GM18907 (cell line): Measurements from ENCODE around the gene GPC1.

ENCODE experiments used
- ATAC-seq: cut with Tn5 transposase; IDR thresholded peaks from one replicate; pipeline ENCODE4 v1.9.1; 2021; ENCODE audit warnings: mild to moderate bottlenecking, moderate library complexity; ENCODE audit not compliant: unreplicated experiment

GPC1 gene

DNA sequence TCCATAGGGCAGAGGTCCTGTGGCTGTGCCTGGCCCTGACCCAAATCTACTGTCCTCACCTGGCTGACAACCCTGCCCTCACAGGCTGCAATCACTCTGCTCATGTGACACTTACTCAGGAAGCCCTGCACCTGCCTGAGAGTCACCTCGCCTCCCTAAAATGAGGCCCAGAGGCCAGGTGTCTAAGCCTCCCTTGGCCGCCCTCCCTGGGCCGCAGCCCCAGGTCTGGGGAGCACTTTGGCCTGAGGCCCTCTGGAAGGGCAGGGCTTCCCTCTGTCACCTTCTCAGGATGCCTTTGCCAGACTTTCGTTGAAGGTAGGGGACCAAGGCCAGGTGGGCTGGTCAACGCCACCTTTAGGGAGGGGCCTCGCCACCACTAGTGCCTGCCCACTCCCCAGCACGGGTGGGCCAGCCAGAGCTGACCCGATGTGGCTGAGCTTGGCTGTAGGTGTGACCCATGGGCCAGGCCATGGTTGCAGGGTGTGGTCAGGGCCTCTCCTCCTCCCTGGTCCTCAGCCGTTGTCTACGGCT, 6.1 kb upstream of the GPC1 start:
- no peak for ATAC-seq

DNA sequence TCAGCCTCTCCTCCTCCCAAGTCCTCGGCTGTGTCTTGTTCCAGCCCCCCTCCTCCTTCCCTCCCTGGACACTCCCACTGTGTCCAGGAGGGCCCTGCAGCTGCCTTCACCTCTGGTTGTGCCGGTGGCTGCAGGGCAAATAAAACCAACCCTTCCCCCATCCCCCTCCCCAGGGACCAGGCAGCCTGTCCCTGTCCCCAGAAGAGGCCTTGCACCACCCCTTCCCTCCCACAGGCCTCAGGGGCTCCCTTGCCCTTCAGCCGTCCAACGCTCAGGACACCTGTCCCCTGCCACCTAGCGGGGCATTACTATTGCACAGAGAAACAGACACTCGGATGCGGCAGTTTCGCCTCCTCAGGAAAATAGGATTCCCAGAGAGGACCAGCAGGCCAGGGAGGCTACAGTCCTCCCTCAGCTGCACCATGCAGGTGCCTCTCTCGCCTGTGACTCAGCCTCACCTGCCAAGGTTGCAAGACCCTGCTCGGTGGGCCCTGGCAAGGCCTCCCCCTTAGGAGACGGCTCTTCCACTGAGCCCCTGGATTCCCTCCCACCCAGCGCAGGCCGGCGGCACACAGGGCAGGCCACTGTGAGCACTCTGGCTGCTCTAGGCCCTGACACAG, 5.5 kb upstream of the GPC1 start:
- ATAC-seq: no peak

DNA sequence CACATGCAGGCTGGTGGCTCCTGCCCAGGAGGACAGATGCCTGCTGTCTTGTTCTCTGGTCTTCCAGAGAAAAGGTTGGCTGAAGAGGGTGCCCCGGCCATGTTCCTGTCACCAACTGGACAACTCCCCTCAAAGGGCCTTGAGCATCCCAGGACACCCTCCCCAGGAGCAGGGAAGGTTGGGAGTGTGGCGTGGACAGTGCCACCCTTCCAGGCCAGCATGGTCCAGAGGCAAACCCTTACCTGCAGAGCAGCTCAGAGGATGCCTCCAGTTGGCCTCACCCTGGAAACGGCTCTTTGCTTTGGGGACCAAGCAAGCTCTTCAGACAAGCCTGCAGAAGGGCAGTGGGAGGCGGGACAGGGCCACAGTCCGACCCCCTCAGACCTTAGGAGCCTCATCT, 4.9 kb upstream of the GPC1 start:
- ATAC-seq: no peak

DNA sequence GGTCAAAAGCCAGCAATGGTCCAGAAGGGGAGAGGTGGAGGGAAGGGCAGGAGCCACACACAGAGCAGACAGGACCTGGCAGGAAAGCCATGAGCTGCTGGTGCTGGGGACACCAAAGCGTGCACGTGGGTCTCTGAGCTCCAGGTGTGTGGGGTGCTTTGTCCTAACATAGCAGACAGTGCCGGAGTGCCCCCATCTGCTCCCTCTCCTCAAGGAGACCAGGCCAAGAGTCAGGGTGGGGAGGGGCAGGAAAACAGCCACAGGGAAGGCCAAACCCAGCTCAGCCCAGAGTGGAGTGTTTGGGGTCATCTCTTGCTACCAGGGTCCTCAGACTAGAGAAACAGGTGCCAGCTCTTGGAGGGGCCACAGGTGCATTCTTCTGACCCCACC, 4.2 kb upstream of the GPC1 start:
- no peak for ATAC-seq

DNA sequence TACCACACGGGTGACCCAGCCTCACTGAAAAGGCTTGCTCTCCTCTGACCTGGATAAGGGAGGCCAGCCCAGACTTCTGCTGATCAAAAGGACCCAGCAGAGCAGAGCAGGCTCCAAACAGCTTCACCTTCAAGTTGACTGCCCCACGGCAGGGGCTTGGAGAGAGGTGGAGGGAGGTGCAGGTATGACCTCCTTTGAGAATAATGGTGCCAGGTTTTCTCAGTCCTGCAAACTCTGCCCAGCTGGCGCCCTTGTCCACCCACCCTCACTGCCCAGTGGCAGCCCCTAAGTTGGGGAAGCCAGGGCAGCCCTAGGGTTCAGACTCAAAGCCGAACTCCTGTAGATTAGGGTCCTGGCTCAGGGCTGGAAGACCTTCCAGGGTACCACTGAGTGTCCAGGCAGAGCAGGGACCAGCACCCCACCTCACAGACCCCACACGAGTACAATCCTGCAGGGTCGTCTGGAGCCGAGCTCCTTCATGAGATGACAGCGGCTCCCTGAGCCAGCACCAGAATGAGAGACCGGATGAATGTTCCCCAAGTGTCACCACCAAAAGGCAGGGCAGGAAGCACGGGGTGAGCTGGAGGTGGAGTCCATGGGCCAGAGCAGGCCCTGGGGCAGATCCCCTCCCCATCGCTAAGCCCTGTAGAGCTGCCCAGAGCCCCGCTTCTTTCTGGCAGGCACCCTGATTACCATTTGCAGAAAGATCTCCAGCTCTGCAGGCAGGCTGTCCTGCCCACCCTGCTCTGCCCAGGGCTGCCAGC, 3.6 kb upstream of the GPC1 start:
- no peak for ATAC-seq

DNA sequence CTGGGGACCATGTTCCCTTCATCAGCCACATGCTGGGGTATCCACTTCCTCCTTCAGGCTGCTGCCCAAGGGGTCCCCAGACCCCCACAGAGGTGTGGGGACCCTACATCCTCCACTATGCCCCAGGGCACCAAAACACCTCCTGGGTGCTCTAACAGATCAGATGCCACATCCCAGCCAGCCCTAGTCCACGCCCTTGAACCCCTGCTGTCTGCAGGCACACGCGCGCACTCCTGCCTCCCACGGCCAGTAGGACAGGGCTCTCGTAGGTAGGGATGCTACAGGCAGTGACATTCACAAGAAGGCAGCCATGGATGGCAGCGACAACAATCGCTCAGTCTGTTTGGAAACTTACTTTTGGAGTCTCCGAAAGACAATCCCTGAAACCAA, 3.0 kb upstream of the GPC1 start:
- no peak for ATAC-seq

DNA sequence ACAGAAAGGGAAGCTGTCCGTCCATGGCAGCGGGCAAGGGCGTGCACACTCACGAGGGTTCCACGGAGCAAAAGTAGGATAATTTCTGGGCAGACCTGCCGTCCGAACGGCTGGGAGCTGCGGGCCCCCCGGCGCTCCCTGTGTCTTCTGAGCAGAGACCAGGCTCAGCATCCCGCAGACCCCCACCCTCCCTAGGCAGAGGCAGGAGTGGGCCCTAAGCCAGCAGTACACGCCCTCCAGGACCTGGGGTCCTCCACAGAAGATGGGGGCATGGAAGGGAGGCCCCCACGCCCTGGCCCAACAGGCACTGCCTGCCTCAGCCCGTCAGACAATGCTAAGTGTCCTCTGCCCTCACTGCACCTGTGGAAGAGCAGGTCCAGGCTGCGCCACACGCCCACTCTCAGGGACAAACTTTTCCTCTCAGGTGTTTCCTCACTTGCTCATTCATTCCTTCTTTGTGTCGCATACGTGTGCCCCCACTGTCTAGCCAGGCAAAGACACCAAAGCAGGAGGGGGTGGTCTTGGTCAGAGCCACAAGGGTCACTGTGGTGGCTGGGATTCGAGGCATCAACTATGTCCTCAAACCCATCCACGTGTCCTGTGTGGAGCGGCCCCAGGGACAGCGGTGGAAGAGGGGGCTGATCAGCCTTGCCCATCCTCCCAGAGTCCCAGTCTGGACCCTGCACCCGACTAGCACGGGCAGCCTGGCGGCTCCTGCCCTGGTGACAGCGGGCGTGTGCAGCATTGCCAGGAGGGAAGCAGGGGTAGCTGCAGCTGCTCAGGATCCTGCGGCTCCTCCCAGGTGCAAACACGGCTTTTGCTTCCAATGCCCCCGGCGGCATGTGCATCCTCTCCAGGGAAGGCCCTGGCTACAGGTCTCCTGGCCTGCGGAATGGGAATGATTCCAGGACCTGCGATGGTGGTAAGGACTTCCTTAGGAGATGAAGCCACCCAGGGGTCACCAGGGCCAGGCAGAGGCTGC, 2.4 kb upstream of the GPC1 start:
- ATAC-seq: no peak

DNA sequence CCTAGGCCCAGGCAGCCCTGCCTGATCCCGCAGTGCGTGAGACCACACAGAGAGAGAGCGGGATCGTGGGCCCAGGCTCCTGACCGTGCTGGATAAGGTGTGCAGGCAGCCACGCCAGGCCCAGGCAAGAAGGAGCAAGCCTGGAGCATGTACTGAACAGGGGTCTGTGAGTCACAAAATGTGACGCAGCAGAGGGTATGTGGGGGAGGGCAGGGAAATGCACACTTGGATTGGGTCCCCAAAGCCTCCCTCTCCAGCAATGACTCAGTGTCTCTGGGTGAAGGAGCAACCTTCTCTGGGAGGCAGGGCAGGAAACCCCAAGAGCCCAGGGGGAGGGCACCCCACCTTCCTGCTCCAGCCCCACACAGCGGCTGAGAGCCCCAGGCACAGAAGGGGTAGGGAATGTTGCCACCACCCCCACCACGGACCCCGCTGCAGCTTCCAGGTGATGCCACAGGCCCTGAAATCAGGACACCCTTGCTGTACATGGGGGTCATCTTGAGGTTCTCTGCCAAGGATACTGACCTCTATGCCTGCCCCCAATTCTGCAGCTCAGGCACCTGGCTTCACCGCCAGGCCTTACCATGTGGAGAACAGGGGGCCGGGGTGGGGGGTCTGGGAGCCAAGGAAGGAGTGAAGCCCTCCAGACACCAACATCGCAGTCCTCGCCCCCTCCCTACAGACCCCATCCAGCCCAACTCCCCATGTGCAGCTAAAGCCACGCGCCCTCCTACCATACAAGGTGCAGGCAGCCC, 1.3 kb upstream of the GPC1 start:
- no peak for ATAC-seq

DNA sequence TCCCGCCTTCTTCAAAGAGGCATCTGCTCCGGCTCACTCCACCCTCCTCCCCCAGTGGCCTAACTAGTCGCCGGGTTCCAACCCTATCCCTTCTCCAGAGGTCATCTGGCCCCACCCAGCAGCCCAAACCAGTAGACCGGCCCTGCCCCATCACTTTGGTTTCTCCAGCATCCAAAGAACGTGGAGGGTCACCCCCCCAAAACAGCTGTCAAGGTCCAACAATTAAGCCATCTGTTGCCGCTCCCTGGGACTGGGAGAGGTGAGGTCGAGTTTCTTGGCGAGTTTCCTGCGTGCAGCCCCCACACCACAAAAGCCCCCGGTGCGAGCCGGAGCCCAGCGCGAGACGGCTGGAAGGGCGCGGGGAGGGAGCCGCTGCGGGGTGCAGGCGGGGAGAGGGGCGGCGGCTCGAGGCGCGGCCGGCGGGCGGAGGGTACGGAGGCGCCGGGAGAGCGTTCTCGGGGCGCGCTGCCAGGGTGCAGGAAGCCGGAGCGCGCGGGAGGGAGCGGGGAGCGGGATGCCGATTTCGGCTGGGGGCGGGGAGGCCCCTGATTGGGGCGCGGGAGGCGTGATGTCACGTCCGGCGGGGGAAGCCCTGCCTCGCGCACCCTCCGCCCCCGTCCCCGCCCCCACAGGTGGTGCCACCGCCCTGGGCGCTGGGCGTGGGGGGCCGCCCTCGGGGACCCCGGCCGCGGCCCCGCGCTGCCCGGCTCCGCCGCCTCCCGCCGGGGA, 571 bp upstream of the GPC1 start:
- peak; percentile 50 for ATAC-seq

DNA sequence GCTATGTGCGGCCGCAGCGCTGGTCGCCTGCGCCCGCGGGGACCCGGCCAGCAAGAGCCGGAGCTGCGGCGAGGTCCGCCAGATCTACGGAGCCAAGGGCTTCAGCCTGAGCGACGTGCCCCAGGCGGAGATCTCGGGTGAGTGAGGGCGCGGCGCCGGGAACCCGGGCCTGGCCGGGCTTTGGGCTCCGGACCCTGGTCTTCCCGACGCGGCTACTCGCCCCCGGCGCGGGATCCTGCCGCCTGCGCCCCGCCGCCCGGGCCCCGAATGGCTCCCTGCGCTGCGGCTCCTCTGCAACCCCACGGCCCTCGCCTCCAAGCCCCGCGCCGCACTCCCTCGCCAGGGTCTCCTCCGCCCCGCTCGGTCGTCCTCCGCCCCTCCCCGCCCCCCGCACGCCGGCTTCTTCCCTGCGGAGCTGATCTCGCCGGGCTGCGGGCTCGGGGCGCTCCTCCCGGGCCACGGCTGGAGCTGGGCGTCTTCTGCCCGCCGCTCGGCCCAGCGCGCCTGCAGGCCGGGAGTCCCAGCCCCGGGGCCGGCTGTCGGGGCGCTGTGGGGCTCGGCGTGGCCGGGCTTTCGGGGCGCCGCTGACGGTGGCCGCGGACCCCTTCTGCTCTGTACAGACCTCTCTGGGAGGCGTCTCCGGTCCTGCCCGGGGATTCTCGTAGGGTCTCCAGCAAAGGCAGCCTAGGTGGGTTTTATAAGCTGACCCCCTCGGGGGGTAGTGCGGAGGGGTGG, 652 bp downstream of the GPC1 start:
- peak; percentile 13 for ATAC-seq

DNA sequence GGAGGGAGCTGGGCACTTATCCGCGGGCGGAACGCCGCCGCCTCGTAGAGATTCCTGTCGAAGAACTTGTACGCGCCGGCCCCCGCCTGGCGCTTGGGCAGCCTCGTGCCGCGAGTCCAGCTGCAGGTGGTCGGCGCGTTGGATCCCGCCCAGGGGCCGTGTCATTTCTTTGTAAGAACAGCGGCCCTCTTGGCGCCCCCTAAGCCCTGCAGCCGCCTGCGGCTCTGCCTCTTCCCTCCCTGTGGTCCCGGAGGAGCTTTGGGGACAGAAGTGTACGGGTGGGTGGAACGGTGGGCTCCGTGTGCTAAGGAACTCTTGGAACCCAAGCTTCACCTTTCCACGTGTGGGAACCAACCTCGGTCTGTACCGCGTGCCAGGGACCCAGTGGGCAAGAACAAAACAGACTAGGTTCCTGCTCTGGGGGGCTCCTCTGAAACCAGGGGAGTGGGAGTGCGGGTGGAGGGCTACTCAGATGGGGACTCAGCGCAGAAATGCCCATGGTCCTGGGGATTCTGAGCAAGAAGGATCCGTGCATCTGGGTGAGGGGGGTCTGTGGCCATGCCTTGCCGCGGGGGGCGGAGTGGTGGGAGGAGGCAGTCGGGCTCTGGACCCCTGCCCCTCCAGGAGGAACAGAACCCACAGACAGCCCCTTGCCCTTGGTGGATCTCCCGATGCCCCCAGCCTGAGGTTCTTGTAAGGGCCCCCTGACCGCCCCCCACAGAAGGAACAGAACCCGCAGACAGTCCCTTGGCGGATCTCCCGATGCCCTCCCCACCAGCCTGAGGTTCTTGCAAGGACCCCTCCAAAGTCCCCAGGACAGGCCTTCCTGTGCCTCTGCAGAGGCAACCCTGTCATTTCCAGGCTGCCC, 1.5 kb downstream of the GPC1 start:
- no peak for ATAC-seq

DNA sequence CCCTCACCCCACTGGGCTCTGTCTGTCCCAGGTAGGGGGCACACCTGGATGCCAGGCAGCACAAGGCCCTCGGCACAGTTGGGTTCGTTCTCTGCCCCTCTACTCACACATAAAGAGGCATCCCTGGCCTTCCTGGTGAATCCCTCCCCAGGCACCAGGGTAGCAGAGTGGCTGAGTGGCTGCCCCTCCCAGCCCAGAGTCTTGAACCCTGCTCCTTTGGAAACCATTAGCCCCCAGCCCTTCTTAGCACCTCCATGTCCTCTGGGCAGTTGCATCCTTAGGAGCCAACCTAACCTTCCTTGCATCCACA, 2.0 kb downstream of the GPC1 start:
- ATAC-seq: no peak

DNA sequence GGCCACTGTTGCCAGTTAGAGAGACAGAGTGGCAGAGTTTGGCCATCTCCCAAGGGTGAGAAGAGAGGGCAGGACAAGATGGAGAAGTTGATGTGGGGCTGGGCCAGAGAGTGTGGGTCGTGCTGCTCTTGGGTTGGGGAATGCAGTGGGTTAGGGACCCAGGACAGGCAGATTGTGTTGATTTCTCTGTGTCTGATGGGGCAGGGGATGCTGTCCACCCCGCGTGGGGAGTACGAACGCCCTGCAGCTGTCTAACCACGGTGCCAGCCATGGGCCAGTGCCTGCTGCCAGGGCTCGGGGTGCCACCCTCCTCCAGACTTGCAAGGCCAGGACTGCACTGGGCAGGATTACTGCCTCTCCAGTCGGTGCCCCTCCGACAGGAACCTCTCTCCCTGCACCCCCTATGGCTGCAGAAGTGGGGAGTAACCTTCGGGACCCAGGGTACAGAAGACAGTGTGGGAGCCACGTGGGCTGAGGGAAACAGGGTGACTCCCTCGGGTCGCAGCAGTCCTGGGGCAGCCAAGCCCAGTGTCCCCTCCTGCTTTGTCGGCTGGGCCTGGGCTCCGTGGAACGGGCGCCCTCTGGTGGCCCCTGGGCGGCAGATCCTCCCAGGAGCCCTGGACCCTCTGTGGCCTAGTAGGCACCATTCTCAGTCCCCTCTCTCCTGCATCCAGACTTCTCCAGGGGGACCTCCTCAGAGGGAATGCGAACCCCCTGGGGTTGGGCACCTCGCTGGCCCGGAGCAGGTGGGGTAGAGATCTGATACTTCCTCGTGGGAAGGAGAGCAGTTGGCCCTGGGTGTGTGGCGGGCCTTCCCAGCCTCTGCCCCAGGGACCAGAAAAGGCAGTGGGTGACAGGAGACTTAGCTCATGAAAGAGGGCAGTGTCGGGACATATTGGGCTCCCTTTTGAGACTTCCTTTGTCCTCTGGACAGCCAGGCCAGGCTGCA, 2.7 kb downstream of the GPC1 start:
- ATAC-seq: no peak

DNA sequence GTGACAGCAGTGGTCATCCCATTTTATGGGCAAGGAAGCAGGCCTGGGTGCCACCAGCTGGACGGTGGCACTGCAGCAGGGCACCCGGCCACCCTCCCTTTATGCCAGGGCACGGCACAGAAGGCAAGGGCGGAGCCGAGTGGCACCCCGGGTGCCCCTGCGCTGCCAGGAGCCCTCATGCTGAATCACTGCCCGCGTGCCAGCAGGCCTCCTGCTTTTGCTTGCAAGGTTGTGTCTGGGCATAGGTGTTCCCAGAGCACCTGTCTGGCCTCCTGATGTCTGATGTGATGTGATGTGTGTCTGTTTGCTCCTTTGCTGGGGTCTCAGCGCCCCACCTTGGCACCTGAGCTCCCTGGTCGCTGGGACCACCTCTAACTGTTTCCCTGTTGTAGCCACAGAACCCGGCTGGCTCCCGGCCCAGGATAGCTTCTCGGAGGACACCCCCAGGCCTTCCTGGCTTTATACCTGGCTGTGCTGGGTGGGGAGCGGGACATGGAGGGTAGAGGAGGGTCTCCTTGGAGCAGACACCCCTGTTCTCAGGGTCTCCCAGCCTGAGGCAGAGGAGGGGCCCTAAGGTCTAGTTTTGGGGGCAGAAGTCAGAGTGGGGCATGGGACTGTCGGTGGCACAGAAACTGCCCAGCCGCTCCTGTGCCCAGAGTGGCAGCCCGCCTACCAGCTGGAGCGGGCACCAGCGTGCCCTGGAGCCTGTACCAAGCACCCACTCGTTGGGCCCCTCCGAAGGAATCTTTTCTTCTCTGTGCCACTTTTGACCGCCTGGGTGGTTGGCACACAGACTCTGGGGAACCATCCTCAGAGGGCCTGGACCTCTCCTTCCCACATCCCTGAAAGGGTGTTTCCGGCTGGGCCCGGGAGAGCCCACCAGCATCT, 3.6 kb downstream of the GPC1 start:
- ATAC-seq: no peak

DNA sequence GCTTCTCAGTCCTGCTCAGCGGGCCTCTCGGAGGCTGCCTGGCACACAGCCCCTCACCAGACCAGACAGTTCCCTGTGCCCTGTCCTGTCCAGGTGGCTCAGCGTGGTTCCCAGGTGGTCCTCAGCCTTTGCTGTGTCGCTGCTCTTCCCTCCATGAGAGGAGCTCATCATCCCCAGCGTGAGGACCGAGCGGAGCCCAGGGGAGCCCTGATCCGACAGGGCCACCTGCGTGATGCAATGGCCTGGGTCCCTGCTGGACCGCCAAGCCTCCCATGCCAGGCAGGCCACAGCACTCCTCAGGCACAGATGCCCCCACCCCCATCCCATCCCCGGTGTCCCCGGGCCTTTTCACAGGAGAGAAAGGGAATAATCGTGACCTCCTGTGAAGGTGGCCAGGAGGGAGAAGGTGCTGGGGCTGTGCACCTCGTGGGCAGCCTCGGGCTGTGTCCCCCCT, 4.3 kb downstream of the GPC1 start:
- ATAC-seq: no peak

DNA sequence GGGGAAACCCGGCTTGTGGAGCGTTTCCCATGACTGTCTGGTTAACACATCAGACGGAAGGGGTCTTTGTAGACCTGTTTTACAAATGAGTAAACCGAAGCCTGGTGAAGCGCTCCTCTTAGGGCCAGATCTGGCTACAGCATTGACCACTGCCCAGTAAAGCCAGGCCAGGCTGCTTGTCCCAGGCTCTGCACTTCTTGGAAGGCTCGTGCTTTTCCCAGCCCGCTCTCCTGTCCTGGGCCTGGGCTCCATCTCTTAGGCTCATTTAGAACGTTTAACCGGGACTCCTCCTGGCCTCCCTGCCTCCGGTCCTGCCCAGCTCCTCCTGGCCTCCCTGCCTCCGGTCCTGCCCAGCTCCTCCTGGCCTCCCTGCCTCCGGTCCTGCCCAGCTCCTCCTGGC, 4.8 kb downstream of the GPC1 start:
- no peak for ATAC-seq
